ENCODE measurements around the gene CAPN12.
A peak's percentile ranks its signal among the peaks of the same experiment; 100 is the strongest.

Gene CAPN12

DNA sequence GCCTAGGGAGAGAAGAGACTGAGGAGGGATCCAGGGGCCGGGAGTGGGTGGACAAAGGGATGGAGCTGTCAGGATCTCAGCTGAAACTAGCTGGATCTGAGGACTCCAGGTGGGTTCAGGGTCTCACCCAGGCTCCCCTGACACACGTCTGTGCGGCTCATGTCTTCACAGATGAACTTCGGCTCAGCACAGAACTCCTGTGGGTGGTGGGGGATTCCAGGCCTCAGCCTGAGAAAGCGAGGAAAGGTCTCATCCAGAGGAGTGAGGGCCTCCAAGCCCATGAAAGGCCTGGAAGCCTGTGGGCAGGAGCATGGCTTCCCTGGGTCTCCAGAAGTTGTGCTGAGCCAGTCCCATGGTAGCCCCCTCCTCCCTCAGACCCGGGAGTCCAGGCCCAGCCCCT, 1.4 kb downstream of the CAPN12 start:
- Histone ChIP-seq H3K4me1 (ENCODE audit: insufficient read depth, low read length) (no peaks in the 10 kb centered on the region), H3K9me3 (ENCODE audit: insufficient read depth, low read depth, low read length) (no peaks in the 10 kb centered on the region), H3K27me3 (ENCODE audit: insufficient read depth, low read length) (peaks cover 5% of the 10 kb centered on the region), H3K36me3 (ENCODE audit: insufficient read depth, low read depth, low read length) (no peaks in the 10 kb centered on the region), H3K27ac (ENCODE audit: low read length) (no peak overlapping the region), H3K9ac (ENCODE audit: low read depth, low read length) (no peak overlapping the region), H3K4me3 (ENCODE audit: low read length) (no peak overlapping the region)

DNA sequence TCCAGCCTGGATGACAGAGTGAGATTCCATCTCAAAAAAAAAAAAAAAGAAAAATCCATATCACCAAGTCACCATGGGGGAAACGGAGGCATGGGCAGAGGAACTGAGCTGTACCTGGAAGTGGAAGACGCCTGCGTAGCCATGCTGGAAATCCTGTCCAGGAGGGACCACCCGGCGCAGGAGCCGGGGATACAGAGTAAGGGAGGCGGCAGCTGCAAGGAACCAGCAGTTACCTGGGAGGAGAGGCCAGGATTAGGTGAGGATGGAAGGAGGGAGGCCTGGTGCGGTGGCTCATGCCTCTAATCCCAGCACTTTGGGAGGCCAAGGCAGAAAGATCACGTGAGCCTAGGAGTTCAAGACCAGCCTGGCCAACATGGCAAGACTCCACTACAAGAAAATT, 2.0 kb downstream of the CAPN12 start:
- Histone ChIP-seq H3K27ac (ENCODE audit: low read length) (no peak overlapping the region), H3K4me3 (ENCODE audit: low read length) (no peak overlapping the region), H3K36me3 (ENCODE audit: insufficient read depth, low read depth, low read length) (no peaks in the 10 kb centered on the region), H3K27me3 (ENCODE audit: insufficient read depth, low read length) (peaks cover 11% of the 10 kb centered on the region), H3K9ac (ENCODE audit: low read depth, low read length) (no peak overlapping the region), H3K9me3 (ENCODE audit: insufficient read depth, low read depth, low read length) (no peaks in the 10 kb centered on the region), H3K4me1 (ENCODE audit: insufficient read depth, low read length) (no peaks in the 10 kb centered on the region)

DNA sequence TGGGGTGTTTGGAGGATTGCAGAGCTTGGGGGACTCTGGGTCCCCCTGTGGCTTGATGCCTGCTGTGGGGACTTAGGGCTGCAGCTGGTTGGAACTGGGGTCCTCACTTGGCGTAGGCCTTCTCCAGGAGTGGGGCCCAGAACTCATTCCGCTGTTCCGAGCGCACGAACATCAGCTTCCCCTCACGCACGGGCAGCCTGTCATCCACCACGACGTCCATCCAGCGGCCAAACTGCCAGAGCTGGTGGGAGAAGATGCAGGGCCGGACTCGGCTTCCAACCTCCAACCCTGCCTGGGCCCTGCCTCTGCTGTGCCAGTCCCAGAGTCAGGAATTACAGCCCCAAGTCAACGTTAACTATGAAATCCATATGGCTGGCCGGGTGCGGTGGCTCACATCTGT, 2.6 kb downstream of the CAPN12 start:
- Histone ChIP-seq H3K27me3 (ENCODE audit: insufficient read depth, low read length) (peaks cover 15% of the 10 kb centered on the region), H3K9me3 (ENCODE audit: insufficient read depth, low read depth, low read length) (no peaks in the 10 kb centered on the region), H3K4me3 (ENCODE audit: low read length) (no peak overlapping the region), H3K9ac (ENCODE audit: low read depth, low read length) (no peak overlapping the region), H3K36me3 (ENCODE audit: insufficient read depth, low read depth, low read length) (no peaks in the 10 kb centered on the region), H3K27ac (ENCODE audit: low read length) (no peak overlapping the region), H3K4me1 (ENCODE audit: insufficient read depth, low read length) (no peaks in the 10 kb centered on the region)

DNA sequence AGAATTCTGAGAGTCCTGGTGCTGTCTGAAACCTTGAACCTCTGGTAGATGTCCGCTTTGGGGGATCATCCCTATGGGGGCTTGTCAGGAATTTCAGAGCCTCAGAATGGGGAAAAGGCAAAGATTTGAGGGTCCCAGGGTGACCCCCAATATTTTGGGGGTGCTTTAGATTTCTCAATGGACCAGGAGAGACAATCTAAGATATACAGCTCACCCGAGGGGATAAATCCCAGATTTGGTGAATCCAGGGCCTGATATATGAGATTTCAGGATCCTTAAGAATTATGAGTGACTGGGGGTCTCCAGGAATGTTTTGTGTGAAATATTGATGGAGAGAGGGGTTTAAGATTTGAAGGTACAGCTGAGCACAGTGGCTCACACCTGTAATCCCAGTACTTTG, 3.3 kb downstream of the CAPN12 start:
- Histone ChIP-seq H3K27me3 (ENCODE audit: insufficient read depth, low read length) (peaks cover 22% of the 10 kb centered on the region), H3K9ac (ENCODE audit: low read depth, low read length) (no peak overlapping the region), H3K27ac (ENCODE audit: low read length) (no peak overlapping the region), H3K36me3 (ENCODE audit: insufficient read depth, low read depth, low read length) (no peaks in the 10 kb centered on the region), H3K4me3 (ENCODE audit: low read length) (no peak overlapping the region), H3K4me1 (ENCODE audit: insufficient read depth, low read length) (no peaks in the 10 kb centered on the region), H3K9me3 (ENCODE audit: insufficient read depth, low read depth, low read length) (no peaks in the 10 kb centered on the region)

DNA sequence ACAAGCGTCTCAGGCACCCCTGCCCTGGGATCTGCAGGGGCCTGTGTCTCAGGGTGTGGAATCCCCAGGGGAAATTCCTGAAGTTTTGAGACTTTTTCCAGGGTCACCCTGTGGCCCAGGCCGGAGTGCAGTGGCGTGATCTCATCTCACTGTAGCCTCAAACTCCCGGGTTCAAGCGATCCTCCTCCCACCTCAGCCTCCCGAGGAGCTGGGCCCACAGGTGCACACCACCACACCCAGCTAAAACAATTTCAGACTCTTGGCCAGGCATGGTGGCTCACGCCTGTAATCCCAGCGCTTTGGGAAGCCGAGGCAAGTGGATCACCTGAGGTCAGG, 4.0 kb downstream of the CAPN12 start:
- Histone ChIP-seq H3K9ac (ENCODE audit: low read depth, low read length) (no peak overlapping the region), H3K36me3 (ENCODE audit: insufficient read depth, low read depth, low read length) (no peaks in the 10 kb centered on the region), H3K27ac (ENCODE audit: low read length) (no peak overlapping the region), H3K27me3 (ENCODE audit: insufficient read depth, low read length) (peaks cover 22% of the 10 kb centered on the region), H3K9me3 (ENCODE audit: insufficient read depth, low read depth, low read length) (no peaks in the 10 kb centered on the region), H3K4me3 (ENCODE audit: low read length) (no peak overlapping the region), H3K4me1 (ENCODE audit: insufficient read depth, low read length) (no peaks in the 10 kb centered on the region; the same call in 1 of the 2 replicates)

DNA sequence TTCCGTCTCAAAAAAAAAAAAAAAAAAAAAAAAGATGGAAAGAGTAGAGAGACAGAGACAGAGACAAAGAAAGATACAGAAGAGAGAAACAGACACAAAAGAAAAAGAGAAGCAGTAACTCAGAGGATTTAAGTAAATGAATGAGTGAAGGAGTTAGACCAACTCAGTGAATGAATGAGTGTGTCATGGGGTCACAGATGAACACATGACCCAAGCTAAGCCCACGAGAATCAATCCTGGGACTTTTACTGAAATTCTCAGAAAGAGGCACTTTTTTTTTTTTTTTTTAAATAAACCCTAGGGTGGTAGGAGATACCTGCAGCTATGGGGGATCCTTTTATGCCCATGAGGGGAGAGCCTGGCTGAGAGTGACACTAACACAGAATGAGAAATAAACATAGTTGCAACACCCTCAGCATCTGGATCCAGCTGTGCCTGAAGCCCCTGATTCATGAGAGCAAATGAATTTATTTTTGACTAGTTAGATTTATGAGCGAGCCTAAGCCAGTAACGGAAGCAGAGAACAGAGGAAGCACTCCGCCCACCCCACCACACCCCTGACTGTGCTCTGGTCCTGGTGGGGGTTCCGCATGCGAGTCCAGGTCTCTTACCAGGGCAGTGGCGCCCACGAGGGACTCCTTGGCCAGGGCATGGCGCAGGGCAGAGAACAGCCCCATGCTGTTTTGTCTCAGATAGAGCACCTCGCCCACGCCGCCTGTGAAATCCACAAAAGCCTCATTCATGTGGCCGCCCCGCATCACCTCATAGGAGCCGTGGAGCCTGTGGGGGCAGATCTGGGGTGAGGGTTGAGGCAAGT, 4.6 kb downstream of the CAPN12 start:
- no peaks in the 10 kb centered on the region for H3K36me3 ChIP-seq (ENCODE audit: insufficient read depth, low read depth, low read length)
- peaks cover 22% of the 10 kb centered on the region for H3K27me3 ChIP-seq (ENCODE audit: insufficient read depth, low read length)
- H3K27ac ChIP-seq (ENCODE audit: low read length) = no peak overlapping the region
- no peaks in the 10 kb centered on the region for H3K9me3 ChIP-seq (ENCODE audit: insufficient read depth, low read depth, low read length)
- peaks cover 2% of the 10 kb centered on the region; the same call in 1 of the 2 replicates for H3K4me1 ChIP-seq (ENCODE audit: insufficient read depth, low read length)
- no peak overlapping the region for H3K4me3 ChIP-seq (ENCODE audit: low read length)
- H3K9ac ChIP-seq (ENCODE audit: low read depth, low read length) = no peak overlapping the region

DNA sequence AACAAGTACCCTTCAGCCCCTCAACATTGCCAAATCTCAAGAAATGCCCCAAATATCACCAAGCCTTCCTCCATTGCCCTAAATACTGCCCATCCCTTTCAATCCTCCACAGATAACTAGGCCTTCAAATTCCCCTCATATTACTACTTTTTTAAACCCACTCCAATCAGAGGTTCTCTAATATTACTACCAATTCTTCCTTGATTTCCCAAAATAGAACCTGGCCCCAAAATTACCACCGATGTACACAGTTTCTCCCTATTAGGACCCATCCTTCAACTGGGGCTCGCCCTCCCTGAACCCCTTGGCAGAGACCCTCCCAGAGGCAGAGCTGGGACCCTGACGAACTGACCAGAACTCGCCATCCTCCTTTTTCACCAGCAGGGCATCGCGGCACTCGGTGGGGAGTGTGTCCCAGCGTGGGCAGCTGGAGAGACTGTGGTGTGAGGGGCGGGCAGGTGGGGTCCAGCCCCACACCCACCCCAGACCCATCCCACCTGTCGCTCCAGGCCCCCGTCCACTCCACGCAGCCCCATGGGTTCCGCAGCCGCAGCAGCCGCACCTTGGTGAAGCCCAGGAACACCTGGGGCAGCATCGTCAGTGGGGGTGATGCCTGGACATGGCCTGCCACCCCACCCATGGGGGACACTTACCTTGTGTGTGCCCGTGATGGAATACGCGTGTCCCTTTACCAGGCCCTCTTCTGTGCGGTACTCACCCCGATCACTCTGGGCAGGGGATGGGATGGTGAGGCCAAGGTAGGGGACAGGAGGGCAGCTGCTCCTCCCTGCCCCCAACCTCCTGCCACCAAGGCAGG, 6.1 kb downstream of the CAPN12 start:
- Histone ChIP-seq H3K9ac (ENCODE audit: low read depth, low read length) (no peak overlapping the region), H3K4me3 (ENCODE audit: low read length) (no peak overlapping the region), H3K27me3 (ENCODE audit: insufficient read depth, low read length) (peaks cover 22% of the 10 kb centered on the region), H3K9me3 (ENCODE audit: insufficient read depth, low read depth, low read length) (no peaks in the 10 kb centered on the region), H3K27ac (ENCODE audit: low read length) (no peak overlapping the region), H3K4me1 (ENCODE audit: insufficient read depth, low read length) (peaks cover 9% of the 10 kb centered on the region; the same call in 1 of the 2 replicates), H3K36me3 (ENCODE audit: insufficient read depth, low read depth, low read length) (no peaks in the 10 kb centered on the region)

DNA sequence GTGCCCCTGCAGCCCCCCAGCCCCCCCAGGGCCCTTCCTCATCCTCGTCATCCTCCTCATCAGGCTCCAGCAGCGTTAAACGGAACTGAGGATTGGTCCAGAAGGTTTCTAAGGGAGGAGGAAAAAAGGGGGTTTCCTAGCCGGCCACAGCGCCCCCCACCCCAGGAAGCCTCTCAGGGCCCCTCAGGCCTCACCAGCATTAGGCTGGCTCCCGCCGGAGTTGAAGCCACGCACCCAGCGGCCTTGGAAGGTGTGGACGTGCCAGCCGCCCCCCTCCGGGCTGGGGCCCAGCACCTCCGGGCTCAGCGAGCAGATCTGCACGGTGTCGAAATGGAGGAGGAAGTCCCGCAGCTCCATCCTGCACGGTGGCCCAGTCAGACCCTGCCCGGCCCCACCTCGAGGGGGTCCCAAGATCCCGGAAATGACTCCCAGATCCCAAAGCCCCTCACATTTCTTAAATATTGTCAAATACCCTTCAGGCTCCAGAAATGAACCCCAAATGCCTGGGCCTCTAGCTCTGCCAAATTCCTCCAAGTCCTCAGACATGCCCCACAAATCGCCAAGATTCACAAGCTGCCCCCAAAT, 6.9 kb downstream of the CAPN12 start:
- Histone ChIP-seq H3K9ac (ENCODE audit: low read depth, low read length) (no peak overlapping the region), H3K27ac (ENCODE audit: low read length) (no peak overlapping the region), H3K4me3 (ENCODE audit: low read length) (no peak overlapping the region)

DNA sequence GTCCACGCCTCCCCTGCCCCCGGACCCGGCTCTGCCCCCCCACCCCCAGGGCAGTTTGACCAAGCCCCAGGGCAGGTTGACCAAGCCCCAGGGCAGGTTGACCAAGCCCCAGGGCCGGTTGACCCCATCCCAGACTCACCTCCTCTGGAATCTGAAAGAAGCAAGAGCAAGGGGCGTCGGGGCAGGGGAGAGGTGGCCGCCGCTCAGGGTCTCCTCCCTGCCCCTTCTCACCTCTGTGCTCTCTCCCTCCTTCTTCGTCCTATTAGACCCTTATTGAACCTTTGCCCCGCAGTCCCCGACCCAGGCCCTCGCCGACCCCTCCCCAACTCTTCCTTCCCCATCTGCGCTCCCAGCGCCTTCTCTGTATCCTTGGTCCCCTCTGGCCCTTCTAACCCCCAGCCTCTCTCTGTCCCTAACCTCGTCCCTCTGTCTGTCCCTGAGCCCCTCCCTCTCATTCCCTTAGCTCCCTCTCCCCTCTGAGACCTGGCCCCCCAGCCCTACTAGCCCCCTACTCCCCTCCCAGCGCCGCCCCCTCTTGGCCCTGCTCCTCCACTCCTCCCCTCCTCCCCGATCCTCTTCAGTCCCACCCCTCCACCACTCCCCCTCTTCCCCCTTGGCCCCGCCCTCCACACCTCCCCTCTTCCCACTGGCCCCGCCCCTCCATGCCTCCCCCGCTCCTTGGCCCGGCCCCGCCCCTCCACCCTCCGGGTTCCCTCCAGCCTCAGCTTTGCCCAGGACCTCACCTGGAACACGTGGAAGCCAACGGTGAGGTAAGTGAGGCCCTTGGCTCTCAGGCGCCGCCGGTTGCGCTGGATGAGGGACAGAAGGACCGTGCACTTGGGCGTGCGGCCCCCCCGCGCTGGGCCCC, 7.6 kb downstream of the CAPN12 start:
- Histone ChIP-seq H3K4me3 (ENCODE audit: low read length) (peak overlapping the region; percentile 46; the same call in 1 of the 2 replicates), H3K9ac (ENCODE audit: low read depth, low read length) (no peak overlapping the region), H3K9me3 (ENCODE audit: insufficient read depth, low read depth, low read length) (no peaks in the 10 kb centered on the region), H3K4me1 (ENCODE audit: insufficient read depth, low read length) (peaks cover 9% of the 10 kb centered on the region; the same call in 1 of the 2 replicates), H3K36me3 (ENCODE audit: insufficient read depth, low read depth, low read length) (peaks cover 4% of the 10 kb centered on the region), H3K27ac (ENCODE audit: low read length) (no peak overlapping the region), H3K27me3 (ENCODE audit: insufficient read depth, low read length) (peaks cover 22% of the 10 kb centered on the region)

More for the DNA sequence above, 6.9 kb downstream of the CAPN12 start:
- Histone ChIP-seq H3K27me3 (ENCODE audit: insufficient read depth, low read length) (peaks cover 22% of the 10 kb centered on the region), H3K9me3 (ENCODE audit: insufficient read depth, low read depth, low read length) (no peaks in the 10 kb centered on the region), H3K4me1 (ENCODE audit: insufficient read depth, low read length) (peaks cover 9% of the 10 kb centered on the region; the same call in 1 of the 2 replicates), H3K36me3 (ENCODE audit: insufficient read depth, low read depth, low read length) (no peaks in the 10 kb centered on the region)

DNA sequence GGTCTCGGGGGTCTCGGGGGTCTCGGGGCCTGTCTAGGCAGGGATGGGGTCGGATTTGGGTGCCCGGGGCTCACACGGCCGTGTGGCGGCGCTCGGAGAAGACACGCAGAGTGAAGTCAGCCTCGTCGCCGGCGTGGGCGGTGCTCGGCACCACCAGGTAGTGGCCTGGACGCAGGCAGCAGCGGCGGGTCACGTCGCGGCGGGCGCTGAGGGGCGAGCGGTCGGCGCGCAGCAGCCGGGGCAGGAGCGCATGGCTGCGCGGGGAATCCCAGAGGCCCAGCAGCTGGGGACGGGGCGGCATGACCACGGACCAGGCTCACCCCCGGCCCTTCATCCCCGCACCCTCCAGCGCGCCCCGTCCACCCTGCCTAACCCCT, 8.2 kb downstream of the CAPN12 start:
- Histone ChIP-seq H3K27me3 (ENCODE audit: insufficient read depth, low read length) (peaks cover 22% of the 10 kb centered on the region), H3K9ac (ENCODE audit: low read depth, low read length) (no peak overlapping the region), H3K4me3 (ENCODE audit: low read length) (peak overlapping the region; percentile 46; the same call in 1 of the 2 replicates), H3K4me1 (ENCODE audit: insufficient read depth, low read length) (peaks cover 9% of the 10 kb centered on the region; the same call in 1 of the 2 replicates), H3K9me3 (ENCODE audit: insufficient read depth, low read depth, low read length) (no peaks in the 10 kb centered on the region), H3K36me3 (ENCODE audit: insufficient read depth, low read depth, low read length) (peaks cover 10% of the 10 kb centered on the region), H3K27ac (ENCODE audit: low read length) (no peak overlapping the region)

DNA sequence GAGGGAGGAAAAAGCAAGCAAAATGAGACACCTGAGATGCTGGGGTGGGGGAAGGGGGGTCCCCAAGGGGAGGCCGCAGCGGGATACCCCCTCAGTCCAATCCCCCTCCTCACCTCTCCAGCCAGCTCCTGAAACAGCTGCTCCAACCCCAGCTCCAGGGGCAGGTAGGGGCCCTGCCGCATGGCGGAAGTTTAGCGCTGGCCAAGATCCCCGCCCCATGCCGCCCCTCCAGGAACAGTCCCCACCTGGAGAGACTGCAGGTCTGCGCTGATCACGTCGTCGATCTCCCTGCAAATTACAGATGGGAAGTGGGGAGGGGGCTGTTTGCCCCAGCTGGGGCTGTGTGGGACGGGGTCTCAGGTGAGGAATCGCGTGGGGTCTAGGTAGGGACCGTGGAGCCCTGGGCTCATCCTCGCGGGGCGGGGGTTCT, 9.0 kb downstream of the CAPN12 start:
- Histone ChIP-seq H3K27ac (ENCODE audit: low read length) (no peak overlapping the region), H3K4me1 (ENCODE audit: insufficient read depth, low read length) (peaks cover 9% of the 10 kb centered on the region; the same call in 1 of the 2 replicates), H3K9ac (ENCODE audit: low read depth, low read length) (peak overlapping the region; percentile 33; the same call in 1 of the 2 replicates), H3K27me3 (ENCODE audit: insufficient read depth, low read length) (peaks cover 22% of the 10 kb centered on the region), H3K9me3 (ENCODE audit: insufficient read depth, low read depth, low read length) (no peaks in the 10 kb centered on the region), H3K36me3 (ENCODE audit: insufficient read depth, low read depth, low read length) (peaks cover 17% of the 10 kb centered on the region), H3K4me3 (ENCODE audit: low read length) (peak overlapping the region; percentile 70)
